ENCODE data around the gene UST. TPM values are rescaled to one million over a fixed set of nuclear protein-coding genes. Genes with fewer than 3 reads are reported as not detected.
A peak's percentile ranks its signal among the peaks of the same experiment; 100 is the strongest.

The UST gene
- total RNA-seq, 4 donors from 2014 or later: 13.5 to 47.1 (median 33.0) TPM

DNA sequence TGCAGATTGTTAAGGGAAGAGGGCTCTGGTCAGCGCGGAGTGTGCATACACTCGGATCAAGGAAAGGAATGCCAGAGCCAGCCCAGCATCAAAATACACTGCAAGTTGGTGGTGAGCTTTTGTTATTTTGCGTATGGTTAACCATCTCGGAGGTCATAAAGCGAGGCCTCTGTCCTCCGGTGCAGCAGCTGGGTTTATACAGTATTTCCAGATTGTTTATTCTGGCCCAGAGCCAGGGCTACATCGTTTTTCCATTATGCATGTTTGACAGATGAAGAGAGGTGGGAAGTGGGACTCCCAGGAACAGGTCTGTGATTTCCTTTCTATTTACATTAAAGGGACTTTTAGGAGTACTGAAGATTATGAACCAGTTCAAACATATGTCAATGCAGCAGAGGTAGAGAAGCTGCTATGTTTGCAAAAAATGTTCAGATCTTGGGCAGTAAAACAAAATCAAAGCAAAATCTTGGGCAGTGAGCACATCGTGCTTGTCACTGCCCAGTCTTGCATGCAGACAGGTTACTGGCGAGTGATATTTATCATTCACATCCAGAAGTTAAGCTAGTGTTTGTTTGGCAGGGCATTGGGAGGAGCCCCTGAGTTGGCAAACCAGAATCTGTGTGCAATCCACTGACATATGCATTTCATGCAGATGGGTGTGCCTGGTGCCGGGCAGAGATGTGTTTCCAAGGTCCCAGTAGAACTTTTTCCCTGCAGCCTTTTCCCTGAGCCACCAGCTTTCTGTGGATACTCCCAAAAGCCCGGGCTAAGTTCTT is 314.3 kb downstream of the UST start:
- Histone ChIP-seq H3K27ac (no peak overlapping the region), H3K9me3 (no peaks in the 10 kb centered on the region), H3K27me3 (no peaks in the 10 kb centered on the region), H3K4me3 (no peak overlapping the region), H3K36me3 (no peaks in the 10 kb centered on the region), H3K4me1 (peaks cover 0 to 72% (median 17%) of the 10 kb centered on the region in 4 donors)
- TF ChIP-seq EP300 (IDR thresholded peaks at IDR 0.05) (no peak), POLR2A (IDR thresholded peaks at IDR 0.05) (no peak)
- TF ChIP-seq, protein P1, sequence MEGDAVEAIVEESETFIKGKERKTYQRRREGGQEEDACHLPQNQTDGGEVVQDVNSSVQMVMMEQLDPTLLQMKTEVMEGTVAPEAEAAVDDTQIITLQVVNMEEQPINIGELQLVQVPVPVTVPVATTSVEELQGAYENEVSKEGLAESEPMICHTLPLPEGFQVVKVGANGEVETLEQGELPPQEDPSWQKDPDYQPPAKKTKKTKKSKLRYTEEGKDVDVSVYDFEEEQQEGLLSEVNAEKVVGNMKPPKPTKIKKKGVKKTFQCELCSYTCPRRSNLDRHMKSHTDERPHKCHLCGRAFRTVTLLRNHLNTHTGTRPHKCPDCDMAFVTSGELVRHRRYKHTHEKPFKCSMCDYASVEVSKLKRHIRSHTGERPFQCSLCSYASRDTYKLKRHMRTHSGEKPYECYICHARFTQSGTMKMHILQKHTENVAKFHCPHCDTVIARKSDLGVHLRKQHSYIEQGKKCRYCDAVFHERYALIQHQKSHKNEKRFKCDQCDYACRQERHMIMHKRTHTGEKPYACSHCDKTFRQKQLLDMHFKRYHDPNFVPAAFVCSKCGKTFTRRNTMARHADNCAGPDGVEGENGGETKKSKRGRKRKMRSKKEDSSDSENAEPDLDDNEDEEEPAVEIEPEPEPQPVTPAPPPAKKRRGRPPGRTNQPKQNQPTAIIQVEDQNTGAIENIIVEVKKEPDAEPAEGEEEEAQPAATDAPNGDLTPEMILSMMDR (IDR thresholded peaks at IDR 0.05): no peak
- no peak for DNase-seq (ENCODE audit: low spot score in 2 of 2)
- whole genome bisulfite sequencing, 2 donors: 43 to 56% methylated on average over 12 of the region's 12 CpGs

DNA sequence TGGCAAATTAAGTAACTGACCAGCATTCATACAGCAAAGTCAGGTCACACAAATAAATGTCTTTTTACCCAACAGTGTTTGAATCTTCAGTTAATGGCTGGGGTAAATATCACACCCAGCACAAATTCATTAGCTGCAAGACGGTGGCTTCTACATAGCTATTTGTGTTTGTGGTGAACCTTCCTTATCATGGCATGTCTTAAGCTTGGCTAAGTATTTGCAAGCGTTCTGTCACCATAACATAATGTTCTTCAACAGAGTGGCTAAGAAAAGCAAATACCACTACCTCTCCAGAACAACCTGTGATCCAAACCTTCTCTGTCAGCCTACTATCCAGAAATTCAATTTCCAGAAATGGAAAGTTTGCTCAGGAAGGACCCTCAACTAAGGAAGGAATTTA is 315.1 kb downstream of the UST start:
- TF ChIP-seq, protein P1 (IDR thresholded peaks at IDR 0.05): no peak
- TF ChIP-seq POLR2A (IDR thresholded peaks at IDR 0.05) (no peak), EP300 (IDR thresholded peaks at IDR 0.05) (no peak)
- H3K4me3 ChIP-seq: no peak overlapping the region
- H3K36me3 ChIP-seq: no peaks in the 10 kb centered on the region
- peaks cover 0 to 80% (median 20%) of the 10 kb centered on the region in 4 donors for H3K4me1 ChIP-seq
- H3K27me3 ChIP-seq: no peaks in the 10 kb centered on the region
- H3K9me3 ChIP-seq: no peaks in the 10 kb centered on the region
- DNase-seq (ENCODE audit: low spot score in 2 of 2): no peak
- 90 to 91% methylated on average over 2 of the region's 2 CpGs for WGBS, 2 donors
- no peak overlapping the region for H3K27ac ChIP-seq

DNA sequence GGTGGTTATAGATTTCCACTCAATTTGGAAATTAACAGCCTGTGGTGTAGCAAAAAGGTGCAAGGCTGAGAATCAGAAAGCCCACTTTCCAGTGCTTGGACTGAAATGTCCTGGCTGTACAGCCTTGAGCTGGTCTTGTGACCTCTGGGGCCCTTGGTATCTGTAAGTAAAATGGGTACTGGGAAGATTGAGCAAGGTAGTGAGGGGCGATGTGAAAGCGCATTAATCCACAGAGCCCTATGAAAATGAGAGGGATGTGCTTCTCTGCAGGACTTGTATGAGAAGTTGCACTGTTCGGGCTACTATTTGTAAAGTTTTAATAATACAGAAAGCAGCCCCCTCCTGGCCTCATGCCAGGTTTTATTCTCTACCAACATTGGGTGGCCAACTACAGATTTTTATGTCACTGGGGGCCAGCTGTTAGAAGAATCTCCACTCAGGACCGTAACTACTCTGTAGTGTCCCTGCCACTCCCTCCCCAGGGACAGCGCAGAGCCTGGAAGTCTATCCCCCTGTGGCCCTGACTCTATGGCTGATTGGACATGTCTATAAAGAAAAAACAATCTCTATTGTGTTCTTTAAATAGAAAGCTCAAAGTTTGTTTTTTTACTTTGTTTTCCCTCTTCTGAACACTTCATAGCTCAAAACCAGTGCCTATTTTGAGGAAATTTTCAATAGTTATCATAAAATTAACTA is 316.0 kb downstream of the UST start:
- peak overlapping the region in 2 of 4 donors; percentile 52 to 53 for H3K27ac ChIP-seq
- TF ChIP-seq, protein P1 (IDR thresholded peaks at IDR 0.05): no peak
- no peak for TF ChIP-seq POLR2A (IDR thresholded peaks at IDR 0.05)
- TF ChIP-seq EP300 (IDR thresholded peaks at IDR 0.05): no peak
- peaks cover 0 to 80% (median 20%) of the 10 kb centered on the region in 4 donors for H3K4me1 ChIP-seq
- no peak for DNase-seq (ENCODE audit: low spot score in 2 of 2)
- no peak overlapping the region for H3K4me3 ChIP-seq
- H3K27me3 ChIP-seq: no peaks in the 10 kb centered on the region
- H3K36me3 ChIP-seq: no peaks in the 10 kb centered on the region
- H3K9me3 ChIP-seq: no peaks in the 10 kb centered on the region
- WGBS, 2 donors: 79 to 88% methylated on average over 5 of the region's 5 CpGs

DNA sequence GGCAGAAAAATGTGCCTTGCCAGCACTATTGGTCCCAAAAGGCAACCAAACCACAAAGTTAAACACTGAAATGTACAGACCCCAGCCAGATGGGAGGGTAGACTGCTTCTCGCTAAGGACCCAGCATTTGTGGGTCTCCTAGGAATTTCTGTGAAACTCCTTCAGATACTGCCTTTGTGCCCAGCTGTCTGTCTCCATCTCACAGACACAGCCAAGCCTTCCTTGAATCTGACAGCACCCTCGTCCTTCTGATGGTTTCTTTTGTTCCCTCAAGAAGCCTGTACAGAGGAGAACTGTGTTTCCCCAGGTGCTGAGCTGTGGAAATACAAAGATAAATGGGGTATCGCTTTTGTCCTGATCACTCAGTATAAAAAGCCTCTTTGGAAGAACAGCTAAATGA is 316.6 kb downstream of the UST start:
- H3K4me3 ChIP-seq: no peak overlapping the region
- H3K9me3 ChIP-seq: no peaks in the 10 kb centered on the region
- H3K27me3 ChIP-seq: no peaks in the 10 kb centered on the region
- WGBS, 2 donors: 71 to 76% methylated on average over 3 of the region's 3 CpGs
- H3K4me1 ChIP-seq: peaks cover 0 to 80% (median 20%) of the 10 kb centered on the region in 4 donors
- no peaks in the 10 kb centered on the region for H3K36me3 ChIP-seq
- peak overlapping the region in 2 of 4 donors; percentile 52 to 53 for H3K27ac ChIP-seq
- TF ChIP-seq, protein P1 (IDR thresholded peaks at IDR 0.05): no peak
- DNase-seq (ENCODE audit: low spot score in 2 of 2): no peak
